ENCODE measurements around the gene TMEM95. TPM values are rescaled to one million over a fixed set of nuclear protein-coding genes. Genes with fewer than 3 reads are reported as not detected.

TMEM95 gene
- not detected for total RNA-seq

GRCh38 chr17:7355053-7355452 is at the start of gene TMEM95:
Gene TMEM95 (plus strand): TSS chr17:7355156. CDS start chr17:7355205, 49 bp downstream.
- Mint-ChIP-seq H3K27me3 (ENCODE audit: low read depth) (peaks cover 4% of the 10 kb centered on the region), H3K36me3 (ENCODE audit: low read depth) (peaks cover 28% of the 10 kb centered on the region)

GRCh38 chr17:7306911-7307685 is 47.9 kb upstream of the TMEM95 start, which contains the start of gene EIF5A:
Gene EIF5A (plus strand): TSS chr17:7307628. CDS start chr17:7309636, 2,008 bp downstream.
- CTCF ChIA-PET = interaction anchor here (2.5 kb wide), 1 partner anchor 11 kb away, joined by 14 read pairs; no protein-coding TSS in a partner anchor
- H3K4me3 Mint-ChIP-seq = peak within 1 kb of the TSS; percentile 93
- peak within 1 kb of the TSS; percentile 99 for H3K27ac Mint-ChIP-seq

More at GRCh38 chr17:7355053-7355452, at the start of gene TMEM95:
- CTCF ChIA-PET = interaction anchor here (0.7 to 5.7 kb wide), 24 partner anchors 11 to 334 kb away, joined by 3 to 83 read pairs (median 8); partner anchors contain the start of genes ACAP1, CHRNB1, FGF11 and NEURL4
- Mint-ChIP-seq H3K9me3 (ENCODE audit: insufficient read depth) (no peaks in the 10 kb centered on the region), H3K4me1 (ENCODE audit: low read depth) (peaks cover 55% of the 10 kb centered on the region), H3K4me3 (no peak within 1 kb of the TSS), H3K27ac (peak within 1 kb of the TSS; percentile 56)
- POLR2A ChIA-PET = interaction anchor here (0.9 to 1.8 kb wide), 3 partner anchors 81 to 332 kb away, joined by 3 to 8 read pairs (median 4); partner anchors contain the start of gene TP53
- ATAC-seq (no peak), DNase-seq (no peak)

GRCh38 chr17:7307686-7308624 is 47.0 kb upstream of the TMEM95 start:
- ATAC-seq (peak; percentile 6), DNase-seq (peak; percentile 63)
- CTCF ChIA-PET = interaction anchor here (1.0 to 1.4 kb wide), 2 partner anchors 28 to 87 kb away, joined by 3 to 4 read pairs; partner anchors contain the start of gene ACAP1
- H3K4me1 Mint-ChIP-seq (ENCODE audit: low read depth) = peaks cover 46% of the 10 kb centered on the region
- peaks cover 45% of the 10 kb centered on the region for H3K36me3 Mint-ChIP-seq (ENCODE audit: low read depth)
- POLR2A ChIA-PET = interaction anchor here (0.7 to 4.5 kb wide), 7 partner anchors 22 to 40 kb away, joined by 3 to 29 read pairs (median 3); partner anchors contain the start of genes ACAP1, NEURL4 and SLC2A4
- no peaks in the 10 kb centered on the region for H3K27me3 Mint-ChIP-seq (ENCODE audit: low read depth)
- peak overlapping the region; percentile 99 for H3K27ac Mint-ChIP-seq
- H3K4me3 Mint-ChIP-seq = peak overlapping the region; percentile 93
- no peaks in the 10 kb centered on the region for H3K9me3 Mint-ChIP-seq (ENCODE audit: insufficient read depth)

More at GRCh38 chr17:7306911-7307685, 47.9 kb upstream of the TMEM95 start, which contains the start of gene EIF5A:
- no peaks in the 10 kb centered on the region for H3K9me3 Mint-ChIP-seq (ENCODE audit: insufficient read depth)
- H3K36me3 Mint-ChIP-seq (ENCODE audit: low read depth) = peaks cover 38% of the 10 kb centered on the region
- peaks cover under 1% of the 10 kb centered on the region for H3K27me3 Mint-ChIP-seq (ENCODE audit: low read depth)
- DNase-seq (peak; percentile 100), ATAC-seq (peak; percentile 86)
- POLR2A ChIA-PET = interaction anchor here (0.6 kb wide), 1 partner anchor 29 kb away, joined by 3 read pairs; the partner anchor contains the start of gene ACAP1
- H3K4me1 Mint-ChIP-seq (ENCODE audit: low read depth) = peaks cover 38% of the 10 kb centered on the region

GRCh38 chr17:7308625-7309433 is 46.1 kb upstream of the TMEM95 start:
- CTCF ChIA-PET = interaction anchor here (1.0 to 1.9 kb wide), 5 partner anchors 13 to 88 kb away, joined by 3 to 8 read pairs (median 4); partner anchors contain the start of gene ACAP1
- H3K27ac Mint-ChIP-seq = peak overlapping the region; percentile 94
- no peaks in the 10 kb centered on the region for H3K27me3 Mint-ChIP-seq (ENCODE audit: low read depth)
- H3K4me3 Mint-ChIP-seq = peak overlapping the region; percentile 93
- peaks cover 55% of the 10 kb centered on the region for H3K4me1 Mint-ChIP-seq (ENCODE audit: low read depth)
- ATAC-seq = peak; percentile 25
- peak; percentile 89 for DNase-seq
- POLR2A ChIA-PET = interaction anchor here (0.5 to 4.5 kb wide), 11 partner anchors 19 to 864 kb away, joined by 3 to 29 read pairs (median 4); partner anchors contain the start of genes ACAP1, GABARAP, NEURL4 and SLC2A4
- H3K9me3 Mint-ChIP-seq (ENCODE audit: insufficient read depth) = no peaks in the 10 kb centered on the region
- H3K36me3 Mint-ChIP-seq (ENCODE audit: low read depth) = peaks cover 54% of the 10 kb centered on the region

- Mint-ChIP-seq H3K36me3 (ENCODE audit: low read depth) (peaks cover 61% of the 10 kb centered on the region), H3K4me1 (ENCODE audit: low read depth) (peaks cover 63% of the 10 kb centered on the region), H3K4me3 (peak overlapping the region; percentile 93), H3K27me3 (ENCODE audit: low read depth) (no peaks in the 10 kb centered on the region), H3K9me3 (ENCODE audit: insufficient read depth) (no peaks in the 10 kb centered on the region), H3K27ac (peak overlapping the region; percentile 94)
- no peak for DNase-seq
- CTCF ChIA-PET = interaction anchor here (1.0 to 1.9 kb wide), 4 partner anchors 13 to 89 kb away, joined by 3 to 8 read pairs (median 5); no protein-coding TSS in a partner anchor
- ATAC-seq = no peak
- POLR2A ChIA-PET = interaction anchor here (0.5 to 4.5 kb wide), 7 partner anchors 19 to 863 kb away, joined by 3 to 29 read pairs (median 5); partner anchors contain the start of genes ACAP1, GABARAP and SLC2A4
These were observed 45.3 kb upstream of the TMEM95 start for GRCh38 chr17:7309628-7310027.

- CTCF ChIA-PET = interaction anchor here (0.7 kb wide), 1 partner anchor 14 kb away, joined by 4 read pairs; no protein-coding TSS in a partner anchor
- no peak overlapping the region for H3K4me3 Mint-ChIP-seq
These were observed 43.7 kb upstream of the TMEM95 start for GRCh38 chr17:7311110-7311705.

GRCh38 chr17:7312432-7313087 is 42.4 kb upstream of the TMEM95 start:
- H3K4me3 Mint-ChIP-seq = no peak overlapping the region

More at GRCh38 chr17:7311110-7311705, 43.7 kb upstream of the TMEM95 start:
- ATAC-seq (no peak), DNase-seq (no peak)
- no peaks in the 10 kb centered on the region for H3K9me3 Mint-ChIP-seq (ENCODE audit: insufficient read depth)
- H3K27me3 Mint-ChIP-seq (ENCODE audit: low read depth) = no peaks in the 10 kb centered on the region
- peaks cover 68% of the 10 kb centered on the region for H3K36me3 Mint-ChIP-seq (ENCODE audit: low read depth)
- H3K4me1 Mint-ChIP-seq (ENCODE audit: low read depth) = peaks cover 70% of the 10 kb centered on the region
- H3K27ac Mint-ChIP-seq = peak overlapping the region; percentile 41
- POLR2A ChIA-PET = interaction anchor here (0.7 to 4.5 kb wide), 4 partner anchors 8 to 25 kb away, joined by 3 to 29 read pairs (median 3); partner anchors contain the start of gene ACAP1

GRCh38 chr17:7313088-7313889 is 41.7 kb upstream of the TMEM95 start:
- ChIA-PET POLR2A (interaction anchor here (0.5 to 3.7 kb wide), 10 partner anchors 16 to 313 kb away, joined by 3 to 24 read pairs (median 3); partner anchors contain the start of genes ACAP1, NEURL4 and SLC16A13), CTCF (interaction anchor here (0.8 to 1.5 kb wide), 3 partner anchors 8 to 17 kb away, joined by 3 to 4 read pairs (median 4); partner anchors contain the start of gene NEURL4)
- H3K27me3 Mint-ChIP-seq (ENCODE audit: low read depth) = no peaks in the 10 kb centered on the region
- H3K9me3 Mint-ChIP-seq (ENCODE audit: insufficient read depth) = no peaks in the 10 kb centered on the region
- peak overlapping the region; percentile 82 for H3K4me3 Mint-ChIP-seq
- no peak for DNase-seq
- peak overlapping the region; percentile 90 for H3K27ac Mint-ChIP-seq
- H3K4me1 Mint-ChIP-seq (ENCODE audit: low read depth) = peaks cover 72% of the 10 kb centered on the region
- ATAC-seq = no peak
- H3K36me3 Mint-ChIP-seq (ENCODE audit: low read depth) = peaks cover 74% of the 10 kb centered on the region

More at GRCh38 chr17:7312432-7313087, 42.4 kb upstream of the TMEM95 start:
- ATAC-seq (no peak), DNase-seq (no peak)
- Mint-ChIP-seq H3K27me3 (ENCODE audit: low read depth) (no peaks in the 10 kb centered on the region), H3K36me3 (ENCODE audit: low read depth) (peaks cover 71% of the 10 kb centered on the region), H3K4me1 (ENCODE audit: low read depth) (peaks cover 69% of the 10 kb centered on the region), H3K27ac (peak overlapping the region; percentile 90), H3K9me3 (ENCODE audit: insufficient read depth) (no peaks in the 10 kb centered on the region)
- POLR2A ChIA-PET = interaction anchor here (0.6 to 4.5 kb wide), 11 partner anchors 9 to 277 kb away, joined by 3 to 29 read pairs (median 3); partner anchors contain the start of genes ACAP1, NEURL4 and SLC16A13
- CTCF ChIA-PET = interaction anchor here (0.8 kb wide), 1 partner anchor 17 kb away, joined by 4 read pairs; the partner anchor contains the start of gene NEURL4

All from activated CD8-positive, alpha-beta T cell treated with anti-CD3 and anti-CD28 coated beads, Interleukin-2, amount 10 ng/mL, durations not matched to agents 7 days and 5 days (primary cell).